HCT116 (cell line): ENCODE data around the gene NEK11.

Experiments
- CTCF ChIP-seq, 3 experiments: fragments of 200-600 bp in 1 of 3; sonication (generic) in 1 of 3; IDR thresholded peaks in 2 of 3; conservative IDR thresholded peaks in 1 of 3; 2 replicates each; pipeline ENCODE4 v1.5.1; 2012 to 2017; ENCODE audit warnings: low read depth in 2 of 3, low read length in 2 of 3, antibody characterized with exemption in 1 of 3, borderline replicate concordance in 1 of 3, control low read depth in 1 of 3, mild to moderate bottlenecking in 1 of 3, mixed read lengths in 1 of 3, mixed run types in 1 of 3, moderate library complexity in 1 of 3; ENCODE audit not compliant: insufficient read depth in 1 of 3
- EZH2 ChIP-seq: fragments of 200-600 bp; sonication (generic); IDR thresholded peaks from 2 replicates; pipeline ENCODE4 v1.6.1; 2017; ENCODE audit warnings: antibody characterized with exemption, mixed run types
- EZH2phosphoT487 ChIP-seq: fragments of 200-600 bp; IDR thresholded peaks from 2 replicates; pipeline ENCODE4 v1.6.1; 2018; ENCODE audit warnings: antibody characterized with exemption, borderline replicate concordance
- POLR2AphosphoS5 ChIP-seq: IDR thresholded peaks from 2 replicates; pipeline ENCODE4 v1.6.1; 2011; ENCODE audit warnings: mild to moderate bottlenecking, low read depth, low read length, moderate library complexity
- RAD21 ChIP-seq: IDR thresholded peaks from 2 replicates; pipeline ENCODE4 v1.6.1; 2012; ENCODE audit warnings: low read depth, mild to moderate bottlenecking
- YY1 ChIP-seq: IDR thresholded peaks from 2 replicates; pipeline ENCODE4 v1.6.1; 2011; ENCODE audit warnings: low read length, low read depth, moderate library complexity, mild to moderate bottlenecking; ENCODE audit not compliant: insufficient replicate concordance; ENCODE audit errors: extremely low read depth

- no peak for TF ChIP-seq YY1
- no peak for TF ChIP-seq EZH2phosphoT487
- TF ChIP-seq POLR2AphosphoS5: no peak
- no peak for TF ChIP-seq EZH2
- no peak for TF ChIP-seq RAD21
- no peak for TF ChIP-seq CTCF (IDR thresholded peaks at IDR 0.05 in 2 of 3, conservative IDR thresholded peaks at IDR 0.05 in 1 of 3; ENCODE audit: borderline replicate concordance in 1 of 3, insufficient read depth in 1 of 3, low read depth in 2 of 3, low read length in 2 of 3)
These were observed 117.1 kb downstream of the NEK11 start for GRCh38 chr3:131143802-131144201.
